GM18867 (cell line): ENCODE measurements around the gene ATRIP.
A peak's percentile ranks its signal among the peaks of the same experiment; 100 is the strongest.
"Not testable (repeated sequence)": the region's sequence is repeated elsewhere in the genome, so short reads cannot be mapped to it uniquely, and the experiment has no call there.

Source experiments
- ATAC-seq: cut with Tn5 transposase; IDR thresholded peaks from one replicate; pipeline ENCODE4 v1.9.1; 2021; ENCODE audit warnings: mild to moderate bottlenecking, moderate library complexity; ENCODE audit not compliant: unreplicated experiment

ATRIP gene

GRCh38 chr3:48446425-48447193, at the start of gene ATRIP:
ATRIP (plus strand) TSS chr3:48446737; CDS start chr3:48446846, 109 bp downstream.
- ATAC-seq: peak; percentile 88

- no peak for ATAC-seq
Observed at GRCh38 chr3:48397767-48398681, 48.5 kb upstream of the ATRIP start.

- no peak for ATAC-seq
Observed at GRCh38 chr3:48398701-48399386, 47.7 kb upstream of the ATRIP start.

GRCh38 chr3:48399387-48400172, 47.0 kb upstream of the ATRIP start:
- no peak for ATAC-seq

GRCh38 chr3:48400824-48401433, 45.6 kb upstream of the ATRIP start:
- ATAC-seq: no peak

- ATAC-seq: not testable (repeated sequence)
Observed at GRCh38 chr3:48401434-48401901, 45.1 kb upstream of the ATRIP start.

- no peak for ATAC-seq
Observed at GRCh38 chr3:48402281-48402732, 44.2 kb upstream of the ATRIP start.

GRCh38 chr3:48402907-48403306, 43.6 kb upstream of the ATRIP start:
- no peak for ATAC-seq

- ATAC-seq: no peak
Observed at GRCh38 chr3:48403533-48404439, 42.8 kb upstream of the ATRIP start.

GRCh38 chr3:48404440-48405342, 41.8 kb upstream of the ATRIP start:
- ATAC-seq: no peak

GRCh38 chr3:48405343-48405881, 41.1 kb upstream of the ATRIP start:
- ATAC-seq: no peak

GRCh38 chr3:48405971-48406370, 40.6 kb upstream of the ATRIP start:
- no peak for ATAC-seq

GRCh38 chr3:48406443-48407431, 39.8 kb upstream of the ATRIP start:
- ATAC-seq: no peak

- ATAC-seq: no peak
Observed at GRCh38 chr3:48407542-48408099, 38.9 kb upstream of the ATRIP start.

- ATAC-seq: no peak
Observed at GRCh38 chr3:48408823-48409281, 37.7 kb upstream of the ATRIP start.
